ENCODE data around the gene ZNF853. TPM values are rescaled to one million over a fixed set of nuclear protein-coding genes. Genes with fewer than 3 reads are reported as not detected.
A peak's percentile ranks its signal among the peaks of the same experiment; 100 is the strongest.
"Not testable (repeated sequence)": the region's sequence is repeated elsewhere in the genome, so short reads cannot be mapped to it uniquely, and the experiment has no call there.

ZNF853 gene
- total RNA-seq (2014; rRNA removed): 0.38 and 0.69 TPM in 2 replicates
- 2.1 TPM for polyA plus RNA-seq (2012)

- DNase-seq (ENCODE audit: low read depth): no peak
These were observed at the start of gene ZNF853 for GRCh38 chr7:6614953-6615722. ZNF853 (plus strand) TSS chr7:6615610; CDS start chr7:6616175, 565 bp downstream.

- DNase-seq (ENCODE audit: low read depth): no peak
These were observed 49.8 kb upstream of the ZNF853 start for GRCh38 chr7:6565655-6566054.

- no peak for DNase-seq (ENCODE audit: low read depth)
These were observed 47.5 kb upstream of the ZNF853 start for GRCh38 chr7:6567886-6568285.

- DNase-seq (ENCODE audit: low read depth): peak; percentile 18
These were observed 44.1 kb upstream of the ZNF853 start for GRCh38 chr7:6571160-6571779.

GRCh38 chr7:6575281-6576023 lies 40.0 kb upstream of the ZNF853 start:
- DNase-seq (ENCODE audit: low read depth): no peak

GRCh38 chr7:6576024-6576866 lies 39.2 kb upstream of the ZNF853 start:
- no peak for DNase-seq (ENCODE audit: low read depth)

GRCh38 chr7:6576867-6577368 lies 38.5 kb upstream of the ZNF853 start:
- DNase-seq (ENCODE audit: low read depth): peak; percentile 11

GRCh38 chr7:6577369-6578113 lies 37.9 kb upstream of the ZNF853 start, which contains the start of gene ZDHHC4:
ZDHHC4 (plus strand) TSS chr7:6577454; CDS start chr7:6580562, 3,108 bp downstream.
- peak; percentile 88 for DNase-seq (ENCODE audit: low read depth)

GRCh38 chr7:6578114-6579084 lies 37.0 kb upstream of the ZNF853 start:
- no peak for DNase-seq (ENCODE audit: low read depth)

GRCh38 chr7:6579446-6579845 lies 36.0 kb upstream of the ZNF853 start:
- DNase-seq (ENCODE audit: low read depth): peak; percentile 38

GRCh38 chr7:6585746-6586432 lies 29.5 kb upstream of the ZNF853 start:
- not testable (repeated sequence) for DNase-seq (ENCODE audit: low read depth)

- DNase-seq (ENCODE audit: low read depth): no peak
These were observed 26.8 kb upstream of the ZNF853 start for GRCh38 chr7:6588566-6588965.

GRCh38 chr7:6589151-6589828 lies 26.1 kb upstream of the ZNF853 start:
- no peak for DNase-seq (ENCODE audit: low read depth)

GRCh38 chr7:6589829-6590644 lies 25.4 kb upstream of the ZNF853 start, which contains the start of gene INTS15:
INTS15 (plus strand) TSS chr7:6590021; CDS start chr7:6590284, 263 bp downstream.
- DNase-seq (ENCODE audit: low read depth): peak; percentile 76

- peak; percentile 42 for DNase-seq (ENCODE audit: low read depth)
These were observed 24.7 kb upstream of the ZNF853 start for GRCh38 chr7:6590645-6591110.

- no peak for DNase-seq (ENCODE audit: low read depth)
These were observed 15.3 kb upstream of the ZNF853 start for GRCh38 chr7:6600093-6600492.

- no peak for DNase-seq (ENCODE audit: low read depth)
These were observed 11.0 kb upstream of the ZNF853 start for GRCh38 chr7:6604458-6604857.

All from LHCN-M2 (cell line).